ENCODE results near the gene CIROP. TPM values are rescaled to one million over a fixed set of nuclear protein-coding genes. Genes with fewer than 3 reads are reported as not detected.

The CIROP gene
- total RNA-seq, 2 donors from 2014 or later, result 0.64 to 1.4 TPM

- no peak overlapping the region for H3K27ac Mint-ChIP-seq
- Histone ChIP-seq H3K27ac (ENCODE audit: low read depth, low read length) (no peak overlapping the region), H3K9ac (ENCODE audit: extremely low read depth, low read length, poor library complexity, severe bottlenecking) (no peak overlapping the region)
Measured at GRCh38 chr14:23080474-23080873, 24.3 kb downstream of the CIROP start.

GRCh38 chr14:23079716-23080115 is 25.1 kb downstream of the CIROP start:
- Histone ChIP-seq H3K4me1 (ENCODE audit: control insufficient read depth, insufficient read depth, low read length) (peaks cover 9% of the 10 kb centered on the region), H3K9me3 (ENCODE audit: control insufficient read depth, low read length) (no peaks in the 10 kb centered on the region), H3K4me3 (ENCODE audit: low read length) (no peak overlapping the region), H3K36me3 (ENCODE audit: control insufficient read depth, insufficient read depth, low read length) (peaks cover 96% of the 10 kb centered on the region), H3K27ac (ENCODE audit: low read depth, low read length) (no peak overlapping the region), H3K9ac (ENCODE audit: extremely low read depth, low read length, poor library complexity, severe bottlenecking) (no peak overlapping the region), H3K27me3 (ENCODE audit: control insufficient read depth, insufficient read depth, low read length, poor library complexity, severe bottlenecking) (no peaks in the 10 kb centered on the region)
- H3K36me3 Mint-ChIP-seq (ENCODE audit: low read depth), result peaks cover 69% of the 10 kb centered on the region
- H3K9me3 Mint-ChIP-seq, result no peaks in the 10 kb centered on the region
- no peak for DNase-seq
- no peaks in the 10 kb centered on the region for H3K27me3 Mint-ChIP-seq (ENCODE audit: insufficient read depth)
- 96 to 100% methylated on average over 1 to 2 of the region's 2 CpGs for WGBS, 2 experiments (ENCODE audit: insufficient coverage in 1 of 2, insufficient read length in 1 of 2)
- H3K27ac Mint-ChIP-seq, result no peak overlapping the region
- H3K4me3 Mint-ChIP-seq, result no peak overlapping the region
- TF ChIP-seq CTCF (conservative IDR thresholded peaks at IDR 0.05), result no peak
- peaks cover 15% of the 10 kb centered on the region for H3K4me1 Mint-ChIP-seq

More at GRCh38 chr14:23080474-23080873, 24.3 kb downstream of the CIROP start:
- WGBS, 2 experiments (ENCODE audit: insufficient coverage in 1 of 2, insufficient read length in 1 of 2), result 92% methylated on average over 1 of the region's 1 CpG; no CpG with 5 or more reads in 1 of the 2 experiments
- no peaks in the 10 kb centered on the region for H3K9me3 Mint-ChIP-seq
- Histone ChIP-seq H3K4me1 (ENCODE audit: control insufficient read depth, insufficient read depth, low read length) (peaks cover 9% of the 10 kb centered on the region), H3K4me3 (ENCODE audit: low read length) (no peak overlapping the region), H3K9me3 (ENCODE audit: control insufficient read depth, low read length) (no peaks in the 10 kb centered on the region), H3K27me3 (ENCODE audit: control insufficient read depth, insufficient read depth, low read length, poor library complexity, severe bottlenecking) (no peaks in the 10 kb centered on the region), H3K36me3 (ENCODE audit: control insufficient read depth, insufficient read depth, low read length) (peaks cover 96% of the 10 kb centered on the region)
- H3K4me3 Mint-ChIP-seq, result no peak overlapping the region
- no peak for DNase-seq
- H3K4me1 Mint-ChIP-seq, result peaks cover 13% of the 10 kb centered on the region
- peaks cover 71% of the 10 kb centered on the region for H3K36me3 Mint-ChIP-seq (ENCODE audit: low read depth)
- no peaks in the 10 kb centered on the region for H3K27me3 Mint-ChIP-seq (ENCODE audit: insufficient read depth)
- no peak for TF ChIP-seq CTCF (conservative IDR thresholded peaks at IDR 0.05)

- TF ChIP-seq CTCF (conservative IDR thresholded peaks at IDR 0.05), result no peak
- H3K4me3 ChIP-seq (ENCODE audit: low read length), result no peak overlapping the region
- no peak overlapping the region for H3K27ac ChIP-seq (ENCODE audit: low read depth, low read length)
- Mint-ChIP-seq H3K4me3 (no peak overlapping the region), H3K9me3 (no peaks in the 10 kb centered on the region), H3K27me3 (ENCODE audit: insufficient read depth) (no peaks in the 10 kb centered on the region), H3K36me3 (ENCODE audit: low read depth) (peaks cover 73% of the 10 kb centered on the region), H3K27ac (no peak overlapping the region), H3K4me1 (peaks cover 17% of the 10 kb centered on the region)
- no peak for DNase-seq
- H3K9ac ChIP-seq (ENCODE audit: extremely low read depth, low read length, poor library complexity, severe bottlenecking), result no peak overlapping the region
- H3K27me3 ChIP-seq (ENCODE audit: control insufficient read depth, insufficient read depth, low read length, poor library complexity, severe bottlenecking), result no peaks in the 10 kb centered on the region
- H3K36me3 ChIP-seq (ENCODE audit: control insufficient read depth, insufficient read depth, low read length), result peaks cover 96% of the 10 kb centered on the region
- 90% methylated on average over 2 of the region's 2 CpGs; no CpG with 5 or more reads in 1 of the 2 experiments for WGBS, 2 experiments (ENCODE audit: insufficient coverage in 1 of 2, insufficient read length in 1 of 2)
- H3K4me1 ChIP-seq (ENCODE audit: control insufficient read depth, insufficient read depth, low read length), result peaks cover 9% of the 10 kb centered on the region
- H3K9me3 ChIP-seq (ENCODE audit: control insufficient read depth, low read length), result no peaks in the 10 kb centered on the region
Measured at GRCh38 chr14:23078692-23079116, 26.1 kb downstream of the CIROP start.

All from endodermal cell (in vitro differentiated cells).